ENCODE measurements around the gene BDH1. TPM values are rescaled to one million over a fixed set of nuclear protein-coding genes. Genes with fewer than 3 reads are reported as not detected.

BDH1 gene
- total RNA-seq, 1 donor from 2014 or later = 16.8 TPM

Other genes starting within 250 kb of the BDH1 start
- gene RUBCN, start 180.9 kb upstream of the BDH1 start, total RNA-seq = 9.2 and 10.8 TPM in 2 replicates
- 37.9 and 47.4 TPM in 2 replicates for gene FYTTD1, start 193.9 kb upstream of the BDH1 start, total RNA-seq
- gene LRCH3, start 235.3 kb upstream of the BDH1 start, total RNA-seq = 25.5 and 33.8 TPM in 2 replicates